ENCODE measurements around the gene PALS1.

DNA sequence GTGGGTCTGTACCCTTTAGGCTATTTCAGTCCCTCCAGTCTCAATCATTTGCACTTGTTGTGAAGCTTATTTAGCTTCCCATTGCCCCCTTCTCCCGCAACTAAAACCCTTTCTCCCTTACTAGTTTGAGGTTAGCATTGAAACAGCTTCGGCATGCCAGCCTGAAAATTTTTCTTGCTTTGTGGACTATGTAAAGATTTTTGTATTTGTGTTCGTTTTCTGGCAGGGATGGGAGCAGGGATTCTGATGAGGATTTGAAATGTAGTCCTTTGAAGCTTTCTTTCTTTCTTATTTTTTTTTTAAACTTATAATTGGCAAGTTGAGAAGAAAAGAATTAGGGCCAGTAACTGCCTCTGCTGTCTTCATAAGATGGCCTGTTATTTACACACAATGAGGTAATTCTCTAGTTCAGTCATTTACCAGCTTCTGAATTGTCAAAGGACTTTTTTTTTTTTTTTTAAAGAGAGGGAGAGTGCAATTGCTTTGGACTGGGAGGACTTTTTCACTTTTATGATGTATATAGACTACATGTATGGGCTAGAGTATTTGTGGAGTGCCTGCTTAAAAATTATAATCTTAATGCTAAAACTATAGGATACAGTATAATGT is 29.0 kb downstream of the PALS1 start:
- TF ChIP-seq POLR2AphosphoS5 (IDR thresholded peaks at IDR 0.05; ENCODE audit: low read depth, low read length) (no peak), POLR2A (IDR thresholded peaks at IDR 0.05; ENCODE audit: low read depth, low read length) (no peak), SPI1 (IDR thresholded peaks at IDR 0.05; ENCODE audit: low read depth, low read length) (no peak), PAX5 (IDR thresholded peaks at IDR 0.05; ENCODE audit: insufficient read depth, low read length, severe bottlenecking) (no peak), TAF1 (IDR thresholded peaks at IDR 0.05; ENCODE audit: low read depth, low read length) (no peak), POU2F2 (IDR thresholded peaks at IDR 0.05; ENCODE audit: low read depth, low read length) (no peak)

Measured in GM12891 (cell line).